Stimulated activated naive CD8-positive, alpha-beta T cell treated with anti-CD3 and anti-CD28 coated beads, Interleukin-15, Interleukin-2, amounts not matched to agents 100 ng/mL and 50 ng/mL, for 24 hours (primary cell): Measurements from ENCODE around the gene MEIOB.

Experiments used
- H3K27ac Mint-ChIP-seq: one replicate; pipeline ENCODE4 v1.8.0; 2021; ENCODE audit warnings: mild to moderate bottlenecking, mixed read lengths
- H3K27me3 Mint-ChIP-seq: one replicate; pipeline ENCODE4 v1.8.0; 2021; ENCODE audit warnings: mixed read lengths
- H3K36me3 Mint-ChIP-seq: one replicate; pipeline ENCODE4 v1.8.0; 2021; ENCODE audit warnings: low read depth, mixed read lengths
- H3K4me1 Mint-ChIP-seq: one replicate; pipeline ENCODE4 v1.8.0; 2021; ENCODE audit warnings: low read depth, mixed read lengths
- H3K4me3 Mint-ChIP-seq: one replicate; pipeline ENCODE4 v1.8.0; 2021; ENCODE audit warnings: mild to moderate bottlenecking, mixed read lengths
- H3K9me3 Mint-ChIP-seq: one replicate; pipeline ENCODE4 v1.8.0; 2021; ENCODE audit warnings: mixed read lengths

MEIOB gene

GRCh38 chr16:1912215-1912543 is 40.2 kb upstream of the MEIOB start:
- Mint-ChIP-seq H3K27me3 (peaks cover 27% of the 10 kb centered on the region), H3K9me3 (no peaks in the 10 kb centered on the region), H3K36me3 (no peaks in the 10 kb centered on the region), H3K4me3 (no peak overlapping the region), H3K4me1 (no peaks in the 10 kb centered on the region), H3K27ac (peak overlapping the region; percentile 18)

DNA sequence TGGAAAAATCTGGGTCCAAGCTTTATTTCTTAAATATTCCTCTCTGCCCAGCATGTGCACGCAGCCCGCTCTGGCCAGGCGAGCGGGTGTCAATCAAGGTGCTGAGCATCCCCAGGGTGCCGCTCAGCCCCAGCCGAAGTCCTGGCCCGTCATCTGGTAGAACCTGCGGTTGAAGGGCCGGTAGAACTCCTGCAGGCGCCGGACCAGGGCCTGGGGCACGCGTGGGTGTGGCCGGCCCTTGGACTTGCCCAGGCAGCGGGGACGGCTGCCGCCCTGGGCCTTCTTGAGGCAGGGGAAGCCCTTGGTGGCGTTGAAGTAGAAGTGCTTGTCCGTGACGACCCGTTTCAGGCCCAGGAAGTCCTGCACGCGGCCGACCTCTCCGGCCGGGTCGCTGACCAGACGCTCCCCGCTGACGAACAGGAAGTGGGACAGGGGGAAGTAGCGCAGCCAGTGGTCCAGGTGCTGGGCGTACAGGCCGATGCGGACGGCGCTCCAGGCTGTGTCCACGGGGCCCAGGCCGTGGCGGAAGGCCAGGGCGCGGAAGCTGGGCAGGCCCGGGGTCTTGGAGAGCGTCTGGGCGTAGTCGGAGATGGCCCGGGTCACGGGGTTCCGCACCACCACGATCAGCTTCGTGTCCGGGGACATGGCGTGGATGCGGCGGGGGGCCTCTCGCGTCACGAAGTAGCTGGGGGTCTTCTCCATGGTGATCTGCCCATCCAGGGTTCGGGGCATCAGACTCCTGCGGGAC is 39.7 kb upstream of the MEIOB start:
- H3K9me3 Mint-ChIP-seq, result no peaks in the 10 kb centered on the region
- no peaks in the 10 kb centered on the region for H3K4me1 Mint-ChIP-seq
- H3K4me3 Mint-ChIP-seq, result no peak overlapping the region
- H3K36me3 Mint-ChIP-seq, result no peaks in the 10 kb centered on the region
- H3K27ac Mint-ChIP-seq, result no peak overlapping the region
- H3K27me3 Mint-ChIP-seq, result peaks cover 23% of the 10 kb centered on the region

DNA sequence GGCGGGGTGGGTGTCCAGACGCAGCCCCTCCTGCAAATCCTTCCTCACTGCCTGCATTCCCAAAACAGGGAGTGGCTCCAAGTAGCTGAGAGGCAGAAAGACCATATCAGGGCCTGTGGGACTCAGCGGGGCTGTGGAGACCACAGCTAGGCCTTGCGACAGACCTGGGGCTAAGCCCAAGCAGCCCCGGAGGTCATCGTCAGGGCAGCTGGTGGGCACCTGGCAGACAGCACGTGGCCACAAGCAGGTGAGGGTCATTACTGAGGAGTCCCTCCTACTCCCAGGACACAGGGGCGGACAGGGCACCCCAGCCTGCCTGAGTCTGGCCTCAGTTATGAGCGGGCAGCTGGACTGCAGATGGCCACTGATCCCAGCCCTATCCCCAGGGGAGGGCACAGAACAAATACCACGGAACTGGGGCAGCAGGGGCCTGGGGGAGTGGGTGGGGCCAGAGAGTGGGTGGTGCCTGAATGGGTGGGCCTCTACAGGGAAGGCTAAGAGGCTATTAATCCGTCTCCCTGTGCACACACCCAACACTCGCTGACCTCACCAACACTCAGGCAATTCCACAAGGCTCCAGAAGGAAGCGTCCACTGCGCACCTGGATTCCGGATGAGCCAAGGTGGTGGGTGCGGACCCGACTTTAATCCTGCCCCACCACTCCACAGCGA is 37.7 kb upstream of the MEIOB start:
- H3K27ac Mint-ChIP-seq, result no peak overlapping the region

DNA sequence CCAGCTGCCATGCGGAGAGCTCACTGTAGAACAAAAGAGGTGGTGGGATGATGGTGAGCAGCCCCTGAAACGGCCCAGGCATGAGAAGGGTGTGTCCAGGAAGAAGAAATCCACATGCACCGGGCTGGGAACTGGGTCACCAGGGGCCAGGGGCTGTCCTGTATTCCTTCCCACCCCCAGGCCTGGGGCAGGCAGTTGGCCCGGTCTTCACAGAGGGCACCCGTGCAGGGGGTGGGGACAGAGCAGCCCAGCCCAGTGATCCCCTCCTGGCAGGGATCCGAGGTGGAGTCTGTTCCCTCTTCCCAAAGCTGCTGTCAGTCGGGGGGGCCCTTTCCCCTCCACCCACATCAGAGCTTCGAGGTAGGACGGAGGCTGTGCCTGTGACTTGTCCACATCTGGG is 37.0 kb upstream of the MEIOB start:
- Mint-ChIP-seq H3K36me3 (no peaks in the 10 kb centered on the region), H3K4me3 (no peak overlapping the region), H3K27ac (no peak overlapping the region), H3K4me1 (no peaks in the 10 kb centered on the region), H3K27me3 (peaks cover 9% of the 10 kb centered on the region), H3K9me3 (no peaks in the 10 kb centered on the region)

More for the DNA sequence above, 37.7 kb upstream of the MEIOB start:
- H3K4me3 Mint-ChIP-seq, result no peak overlapping the region
- no peaks in the 10 kb centered on the region for H3K9me3 Mint-ChIP-seq
- peaks cover 6% of the 10 kb centered on the region for H3K27me3 Mint-ChIP-seq
- H3K36me3 Mint-ChIP-seq, result no peaks in the 10 kb centered on the region
- H3K4me1 Mint-ChIP-seq, result no peaks in the 10 kb centered on the region

GRCh38 chr16:1908184-1908583 is 36.2 kb upstream of the MEIOB start:
- H3K4me1 Mint-ChIP-seq, result no peaks in the 10 kb centered on the region
- peaks cover 9% of the 10 kb centered on the region for H3K27me3 Mint-ChIP-seq
- H3K4me3 Mint-ChIP-seq, result no peak overlapping the region
- no peaks in the 10 kb centered on the region for H3K36me3 Mint-ChIP-seq
- no peak overlapping the region for H3K27ac Mint-ChIP-seq
- no peaks in the 10 kb centered on the region for H3K9me3 Mint-ChIP-seq

DNA sequence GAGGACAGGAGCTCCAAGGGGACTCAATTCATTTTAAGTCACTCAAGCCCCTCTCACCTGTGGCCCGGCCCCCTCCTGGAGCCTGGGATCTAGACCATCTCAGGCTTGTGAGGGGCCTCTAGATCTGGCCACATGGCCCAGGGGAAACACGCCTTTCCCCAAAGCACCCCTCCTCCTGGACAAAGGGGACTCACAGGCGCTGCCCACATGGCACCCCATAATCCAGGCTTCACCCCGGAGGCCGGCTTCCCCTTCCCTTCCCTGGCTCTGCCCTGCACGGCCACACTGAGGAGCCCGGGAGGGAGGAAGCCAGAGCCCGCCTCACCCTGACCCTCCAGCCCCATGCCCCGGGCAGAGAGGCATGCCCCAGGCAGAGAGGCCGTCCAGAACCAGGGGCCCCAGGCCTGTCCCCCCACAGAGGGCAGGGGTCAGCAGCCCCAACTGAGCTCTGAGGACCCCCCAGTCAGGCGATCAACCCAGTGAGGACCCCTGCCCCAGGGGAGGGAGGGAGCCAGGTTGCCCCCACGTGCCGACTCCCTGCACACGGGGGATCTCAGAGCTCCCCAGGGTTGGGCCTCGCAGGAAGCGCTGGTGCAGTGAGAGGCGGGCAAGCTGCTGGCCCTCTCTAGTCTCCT is 35.4 kb upstream of the MEIOB start:
- H3K36me3 Mint-ChIP-seq, result no peaks in the 10 kb centered on the region
- peaks cover 9% of the 10 kb centered on the region for H3K27me3 Mint-ChIP-seq
- H3K27ac Mint-ChIP-seq, result no peak overlapping the region
- H3K4me1 Mint-ChIP-seq, result no peaks in the 10 kb centered on the region
- no peak overlapping the region for H3K4me3 Mint-ChIP-seq
- H3K9me3 Mint-ChIP-seq, result no peaks in the 10 kb centered on the region

- H3K4me3 Mint-ChIP-seq, result no peak overlapping the region
- no peaks in the 10 kb centered on the region for H3K9me3 Mint-ChIP-seq
- no peaks in the 10 kb centered on the region for H3K36me3 Mint-ChIP-seq
- no peaks in the 10 kb centered on the region for H3K4me1 Mint-ChIP-seq
- H3K27ac Mint-ChIP-seq, result no peak overlapping the region
- H3K27me3 Mint-ChIP-seq, result peaks cover 9% of the 10 kb centered on the region
These were observed 34.8 kb upstream of the MEIOB start for GRCh38 chr16:1906846-1907165.

DNA sequence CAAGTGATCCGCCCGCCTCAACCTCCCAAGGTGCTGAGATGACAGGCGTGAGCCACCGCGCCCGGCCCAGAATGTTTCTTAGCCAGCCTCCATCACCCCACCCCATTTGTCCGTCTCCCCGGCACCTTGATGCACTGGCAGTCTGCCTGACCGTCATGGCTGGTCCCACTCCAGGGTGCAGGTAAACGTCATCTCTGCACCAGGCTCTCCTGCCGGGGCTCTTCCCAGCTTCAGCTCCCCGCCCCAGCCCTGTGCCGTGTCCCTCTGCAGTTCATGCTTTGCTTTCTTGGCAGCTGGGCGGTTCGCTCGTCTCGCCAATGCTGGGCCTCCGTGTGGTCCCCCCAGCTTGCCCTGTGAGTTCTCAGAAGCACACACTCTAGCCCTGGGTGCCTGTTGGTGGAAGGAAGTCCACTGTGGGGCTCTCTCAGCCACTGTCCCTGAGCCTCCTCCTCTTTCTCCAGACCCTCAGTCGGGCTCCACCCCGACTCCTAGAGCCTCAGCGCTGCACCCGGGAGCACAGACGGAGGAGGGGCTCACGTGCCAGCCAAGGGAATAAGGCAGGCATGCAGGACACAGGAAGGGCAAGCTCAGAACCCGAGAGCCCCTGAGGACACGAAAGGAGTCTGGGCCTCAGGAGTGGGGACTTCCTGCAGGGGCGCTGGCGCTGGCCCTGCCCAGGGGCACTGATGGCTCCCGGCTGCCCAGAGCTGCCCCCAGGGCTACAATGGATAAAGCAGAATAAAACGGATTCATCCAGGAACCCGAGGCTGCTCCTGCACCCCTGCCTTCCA is 34.3 kb upstream of the MEIOB start:
- no peaks in the 10 kb centered on the region for H3K4me1 Mint-ChIP-seq
- H3K9me3 Mint-ChIP-seq, result no peaks in the 10 kb centered on the region
- H3K27ac Mint-ChIP-seq, result no peak overlapping the region
- H3K36me3 Mint-ChIP-seq, result no peaks in the 10 kb centered on the region
- peaks cover 9% of the 10 kb centered on the region for H3K27me3 Mint-ChIP-seq
- no peak overlapping the region for H3K4me3 Mint-ChIP-seq

DNA sequence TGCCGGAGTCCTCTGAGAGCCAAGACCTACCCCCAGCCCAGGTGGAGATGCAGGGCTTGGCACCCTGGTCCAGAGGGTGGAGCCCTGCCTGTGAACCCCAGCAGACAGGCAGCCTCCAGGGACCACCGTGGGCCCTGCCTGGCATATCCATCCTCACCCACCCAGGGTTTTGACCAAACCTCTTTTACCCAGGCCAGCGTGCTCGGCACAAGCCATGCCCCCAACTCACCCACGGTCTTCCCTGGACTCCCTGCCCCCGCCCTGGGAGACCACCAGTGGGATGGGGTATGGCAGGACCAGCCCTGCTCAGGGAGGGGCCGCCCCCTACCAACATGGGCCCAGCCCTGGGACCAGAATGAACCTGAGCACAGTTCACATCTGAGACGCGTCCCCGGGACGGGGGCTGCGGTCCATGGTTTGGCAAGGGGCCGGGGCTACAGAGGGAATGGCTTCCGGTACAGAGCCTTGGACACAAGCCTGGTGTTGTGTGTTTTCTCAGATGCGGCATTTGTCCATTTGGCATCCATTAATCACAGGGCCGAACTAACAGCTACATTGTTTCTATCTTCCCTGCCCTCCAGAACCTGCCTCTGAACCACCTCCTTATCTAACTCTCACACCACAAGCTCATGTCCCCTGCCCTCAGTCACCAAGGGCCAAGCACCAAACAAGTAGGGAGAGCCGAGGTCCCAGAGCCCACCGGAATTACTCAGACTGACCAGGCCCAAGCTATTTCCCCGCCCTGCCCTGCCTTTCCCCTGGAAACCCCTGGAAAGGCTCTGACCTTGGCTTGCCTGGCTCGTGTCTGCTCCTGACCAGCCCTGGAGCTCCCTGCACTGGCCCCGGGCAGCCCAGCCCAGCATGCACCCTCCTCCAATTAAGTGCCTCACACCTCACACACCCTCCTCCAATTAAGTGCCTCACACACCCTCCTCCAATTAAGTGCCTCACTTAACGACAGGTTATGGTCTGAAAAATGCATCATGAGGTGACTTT is 32.2 kb upstream of the MEIOB start:
- Mint-ChIP-seq H3K36me3 (no peaks in the 10 kb centered on the region), H3K4me1 (no peaks in the 10 kb centered on the region), H3K27me3 (peaks cover 9% of the 10 kb centered on the region), H3K4me3 (no peak overlapping the region), H3K9me3 (no peaks in the 10 kb centered on the region), H3K27ac (no peak overlapping the region)

GRCh38 chr16:1903220-1903574 is 31.2 kb upstream of the MEIOB start:
- Mint-ChIP-seq H3K9me3 (no peaks in the 10 kb centered on the region), H3K4me1 (no peaks in the 10 kb centered on the region), H3K27ac (no peak overlapping the region), H3K36me3 (no peaks in the 10 kb centered on the region), H3K4me3 (no peak overlapping the region), H3K27me3 (peaks cover 7% of the 10 kb centered on the region)

DNA sequence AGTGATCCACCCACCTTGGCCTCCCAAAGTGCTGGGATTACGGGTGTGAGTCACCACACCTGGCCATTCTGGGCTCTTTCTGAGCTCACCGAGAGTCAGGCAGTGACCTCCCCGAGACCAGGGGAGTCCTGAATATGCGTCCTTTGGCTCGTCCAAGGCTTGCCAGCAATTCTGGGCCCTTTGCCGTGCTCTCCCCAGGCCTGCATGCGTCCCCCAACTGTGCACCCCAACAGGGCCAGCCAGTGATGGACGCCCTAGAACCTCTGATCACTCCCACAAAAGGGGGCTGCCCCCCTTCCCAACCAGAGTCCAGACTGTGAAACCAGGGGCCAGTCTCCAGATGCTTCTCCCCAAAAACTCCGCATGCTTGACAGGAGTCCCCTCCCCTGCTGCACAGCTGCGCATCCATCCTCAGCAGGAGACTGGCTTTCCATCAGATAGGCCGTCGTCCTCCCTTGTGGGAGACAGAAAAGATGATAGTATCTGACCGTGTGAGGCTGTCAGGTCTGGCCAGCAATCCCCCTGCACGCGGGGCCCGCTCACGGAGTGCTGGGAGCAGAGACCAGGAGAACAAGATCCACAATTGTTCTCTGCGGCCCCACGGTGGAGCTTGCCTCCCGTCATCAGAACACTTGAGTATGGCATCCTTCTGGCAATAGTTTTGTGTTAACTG is 30.7 kb upstream of the MEIOB start:
- Mint-ChIP-seq H3K27me3 (peaks cover 7% of the 10 kb centered on the region), H3K4me3 (no peak overlapping the region), H3K9me3 (no peaks in the 10 kb centered on the region), H3K36me3 (no peaks in the 10 kb centered on the region), H3K27ac (no peak overlapping the region), H3K4me1 (no peaks in the 10 kb centered on the region)

DNA sequence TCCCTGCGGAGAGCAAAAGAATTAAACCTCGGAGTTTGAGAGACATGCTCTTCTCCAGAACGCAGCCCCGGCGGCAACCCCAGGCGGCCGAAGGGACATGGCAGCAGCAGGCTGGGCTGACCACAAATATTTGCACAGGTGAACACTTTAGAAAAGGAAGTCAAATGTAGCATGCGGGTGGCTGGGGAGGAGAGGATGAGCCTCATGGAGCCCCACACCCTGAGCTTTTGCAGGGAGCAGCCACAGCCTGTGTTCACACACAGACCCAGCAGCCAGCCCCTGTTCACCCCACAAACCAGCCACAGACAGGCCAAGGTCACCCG is 28.4 kb upstream of the MEIOB start:
- H3K36me3 Mint-ChIP-seq, result no peaks in the 10 kb centered on the region
- H3K27me3 Mint-ChIP-seq, result peaks cover 10% of the 10 kb centered on the region
- no peaks in the 10 kb centered on the region for H3K9me3 Mint-ChIP-seq
- no peak overlapping the region for H3K4me3 Mint-ChIP-seq
- H3K4me1 Mint-ChIP-seq, result no peaks in the 10 kb centered on the region
- no peak overlapping the region for H3K27ac Mint-ChIP-seq

DNA sequence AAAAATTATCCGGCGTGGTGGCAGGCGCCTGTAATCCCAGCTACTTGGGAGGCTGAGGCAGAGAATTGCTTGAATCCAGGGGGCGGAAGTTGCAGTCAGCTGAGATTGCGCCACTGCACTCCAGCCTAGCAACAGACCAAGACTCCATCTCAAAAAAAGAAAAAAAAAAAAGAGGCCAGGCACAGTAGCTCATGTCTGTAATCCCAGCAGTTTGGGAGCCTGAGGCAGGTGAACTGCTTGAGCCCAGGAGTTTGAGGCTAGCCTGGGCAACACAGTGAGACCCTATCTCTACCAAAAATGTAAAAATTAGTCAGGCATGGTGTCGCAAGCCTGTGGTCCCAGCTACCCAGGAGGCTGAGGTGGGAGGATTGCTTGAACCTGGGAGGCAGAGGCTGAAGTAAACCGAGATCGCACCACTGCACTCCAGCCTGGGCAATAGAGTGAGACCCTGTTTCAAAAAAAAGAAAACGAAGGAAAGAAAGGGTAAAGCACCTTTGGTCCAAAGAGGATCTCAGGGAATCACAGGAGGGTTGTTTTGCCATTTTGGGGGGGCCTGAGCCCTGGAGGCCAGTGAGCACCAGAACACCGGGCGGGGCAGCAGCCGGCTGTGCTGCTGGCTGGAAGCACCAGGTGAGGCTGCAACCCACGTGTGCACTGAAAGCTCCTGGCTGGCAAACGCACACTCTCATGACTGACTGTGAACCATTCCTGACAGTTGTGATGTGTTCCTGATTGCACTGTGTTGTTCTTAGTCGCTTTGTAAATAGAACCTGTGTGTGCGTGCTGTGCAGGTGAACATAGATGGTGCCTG is 27.9 kb upstream of the MEIOB start:
- H3K4me1 Mint-ChIP-seq, result no peaks in the 10 kb centered on the region
- H3K27me3 Mint-ChIP-seq, result peaks cover 10% of the 10 kb centered on the region
- no peaks in the 10 kb centered on the region for H3K9me3 Mint-ChIP-seq
- no peak overlapping the region for H3K4me3 Mint-ChIP-seq
- H3K36me3 Mint-ChIP-seq, result no peaks in the 10 kb centered on the region
- H3K27ac Mint-ChIP-seq, result no peak overlapping the region
